Panc1 (cell line): ENCODE data around the gene GALNT9. TPM values are rescaled to one million over a fixed set of nuclear protein-coding genes. Genes with fewer than 3 reads are reported as not detected.

Experiments used
- ATAC-seq: fragments of 200-7000 bp; cut with Tn5 transposase; 2 replicates; pipeline ENCODE4 v1.9.1; 2020; ENCODE audit warnings: mild to moderate bottlenecking, moderate library complexity
- BruUV-seq: library from RNA; stranded (reverse); fragments of 400-500 nt; replicated peaks from 2 replicates; lab custom pipeline; 2021; lab: Mats Ljungman, UMichigan
- CTCF ChIA-PET: fragments of 300-600 bp; sonication (Branson Sonifier 250); formaldehyde crosslinking; loops from one replicate; lab custom pipeline; 2022; ENCODE audit warnings: antibody characterized with exemption; lab: Charles Lee
- POLR2A ChIA-PET: fragments of 300-600 bp; sonication (Branson Sonifier 250); formaldehyde crosslinking; loops from one replicate; lab custom pipeline; 2022; ENCODE audit warnings: antibody characterized with exemption; lab: Charles Lee
- DNase-seq: peaks from one replicate; pipeline ENCODE4 v3.0.0-alpha.2; 2010; ENCODE audit warnings: low read depth, low spot score
- H3K27ac ChIP-seq: 2 replicates; pipeline ENCODE4 v1.5.1; 2011; ENCODE audit warnings: mild to moderate bottlenecking, low read length, inconsistent platforms
- H3K27me3 ChIP-seq: fragments of 200-500 bp; sonication (Bioruptor generic); 2 replicates; pipeline ENCODE4 v1.6.0; 2014; ENCODE audit warnings: low read length, inconsistent platforms; ENCODE audit not compliant: control insufficient read depth, insufficient read depth
- H3K36me3 ChIP-seq: fragments of 200-500 bp; sonication (Bioruptor generic); 2 replicates; pipeline ENCODE4 v1.5.1; 2014; ENCODE audit warnings: inconsistent platforms, mild to moderate bottlenecking, low read length, moderate library complexity; ENCODE audit not compliant: control insufficient read depth, insufficient read depth
- H3K4me1 ChIP-seq: 2 replicates; pipeline ENCODE4 v1.5.1; 2011; ENCODE audit warnings: inconsistent platforms, mild to moderate bottlenecking, low read length, moderate library complexity; ENCODE audit not compliant: control insufficient read depth, insufficient read depth
- H3K4me3 ChIP-seq, 2 experiments: 2 replicates each; pipeline ENCODE4 v1.5.1; 2011 to 2012; ENCODE audit warnings: low read depth in 2 of 2, low read length in 2 of 2, mild to moderate bottlenecking in 2 of 2, inconsistent platforms in 1 of 2, moderate library complexity in 1 of 2
- H3K9me3 ChIP-seq: fragments of 200-500 bp; sonication (Bioruptor generic); 2 replicates; pipeline ENCODE4 v1.5.1; 2014; ENCODE audit warnings: low read depth, mild to moderate bottlenecking, inconsistent platforms, low read length, moderate library complexity; ENCODE audit not compliant: control insufficient read depth, insufficient read depth
- CTCF ChIP-seq: fragments of 450-650 bp; IDR thresholded peaks from 2 replicates; pipeline ENCODE4 v1.5.1; 2017; ENCODE audit warnings: mild to moderate bottlenecking
- POLR2AphosphoS5 ChIP-seq: IDR thresholded peaks from 2 replicates; pipeline ENCODE4 v1.6.1; 2012; ENCODE audit warnings: mild to moderate bottlenecking, low read depth, low read length, moderate library complexity
- REST ChIP-seq, 2 experiments: IDR thresholded peaks; 2 replicates each; pipeline ENCODE4 v1.6.1; 2011 to 2012; ENCODE audit warnings: low read depth in 2 of 2, control low read depth in 1 of 2, low read length in 1 of 2, mild to moderate bottlenecking in 1 of 2, moderate library complexity in 1 of 2; ENCODE audit not compliant: insufficient read depth in 1 of 2
- SIN3A ChIP-seq: IDR thresholded peaks from 2 replicates; pipeline ENCODE4 v1.6.1; 2012; ENCODE audit warnings: low read depth, mild to moderate bottlenecking, low read length, moderate library complexity, borderline replicate concordance; ENCODE audit not compliant: insufficient read depth
- TCF7L2 ChIP-seq: IDR thresholded peaks from 2 replicates; pipeline ENCODE4 v1.6.1; 2011; ENCODE audit warnings: mild to moderate bottlenecking, low read depth, low read length, inconsistent platforms
- in situ Hi-C: cut with HindIII; loops from 2 replicates; pipeline ENCODE4 v1.10.0; 2016; ENCODE audit warnings: low sequenced_read_pairs, low pct_unique_long_range_greater_than_20kb
- intact Hi-C: fragments of 100-400 bp; cut with micrococcal nuclease; formaldehyde crosslinking; loops from one replicate; pipeline ENCODE4 v1.10.0; 2022; ENCODE audit not compliant: unreplicated experiment
- total RNA-seq: library from RNA; stranded (reverse); gene quantifications from one replicate; pipeline ENCODE4 v1.2.1, GENCODE V29; 2021; ENCODE audit not compliant: unreplicated experiment

Gene GALNT9
- total RNA-seq, 1 experiment from 2014 or later = 0.33 TPM

- no peaks in the 10 kb centered on the region for H3K9me3 ChIP-seq
- in situ Hi-C loops (no loop called here), intact Hi-C loops (no loop called here)
- no peaks in the 10 kb centered on the region for H3K36me3 ChIP-seq
- CTCF ChIA-PET = no interaction called here
- TF ChIP-seq CTCF = no peak
- no peak for TF ChIP-seq SIN3A
- no peak for TF ChIP-seq TCF7L2
- TF ChIP-seq REST (IDR thresholded peaks at IDR 0.05; ENCODE audit: insufficient read depth in 1 of 2, low read depth in 2 of 2, low read length in 1 of 2) = no peak
- TF ChIP-seq POLR2AphosphoS5 = no peak
- H3K27me3 ChIP-seq = peaks cover 9% of the 10 kb centered on the region
- ATAC-seq (no peak), DNase-seq (no peak)
- no peak overlapping the region for H3K4me3 ChIP-seq
- POLR2A ChIA-PET = no interaction called here
- H3K27ac ChIP-seq = no peak overlapping the region
- H3K4me1 ChIP-seq = peaks cover 4% of the 10 kb centered on the region; the same call in 1 of the 2 replicates
- BruUV-seq = no TSS peak
Measured at GRCh38 chr12:132181570-132182200, 147.7 kb downstream of the GALNT9 start.

GRCh38 chr12:132180648-132181546 lies 148.5 kb downstream of the GALNT9 start:
- POLR2A ChIA-PET = no interaction called here
- Histone ChIP-seq H3K27me3 (peaks cover 9% of the 10 kb centered on the region), H3K4me3 (no peak overlapping the region), H3K9me3 (no peaks in the 10 kb centered on the region), H3K27ac (no peak overlapping the region), H3K36me3 (no peaks in the 10 kb centered on the region), H3K4me1 (peaks cover 4% of the 10 kb centered on the region; the same call in 1 of the 2 replicates)
- no TSS peak for BruUV-seq
- no peak for TF ChIP-seq REST (IDR thresholded peaks at IDR 0.05; ENCODE audit: insufficient read depth in 1 of 2, low read depth in 2 of 2, low read length in 1 of 2)
- TF ChIP-seq CTCF = no peak
- TF ChIP-seq TCF7L2 = no peak
- no peak for TF ChIP-seq POLR2AphosphoS5
- TF ChIP-seq SIN3A = no peak
- in situ Hi-C loops = no loop called here
- DNase-seq (no peak), ATAC-seq (no peak)
- intact Hi-C loops = no loop called here
- CTCF ChIA-PET = no interaction called here
